ENCODE measurements around the gene VCPKMT. TPM values are rescaled to one million over a fixed set of nuclear protein-coding genes. Genes with fewer than 3 reads are reported as not detected.

Gene VCPKMT
- total RNA-seq, 1 donor from 2014 or later = 10.4 TPM

DNA sequence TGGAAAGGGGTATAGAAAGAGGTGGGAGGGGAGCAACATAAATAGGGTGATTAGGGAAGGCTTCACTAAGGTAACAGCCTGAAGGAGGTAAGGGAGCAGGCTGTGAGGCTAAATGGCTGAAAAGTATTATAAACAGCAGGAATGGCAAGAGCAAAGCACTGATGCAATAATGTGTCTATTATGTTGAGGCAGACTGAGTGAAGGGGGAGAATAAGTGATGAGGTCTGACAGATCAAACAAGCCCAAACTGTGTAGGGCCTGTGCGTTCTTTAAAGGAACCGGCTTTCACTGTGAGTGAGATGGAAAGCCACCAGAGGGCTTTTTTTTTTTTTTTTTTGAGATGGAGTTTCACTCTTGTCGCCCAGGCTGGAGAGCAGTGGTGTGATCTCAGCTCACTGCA is 6.7 kb upstream of the VCPKMT start:
- H3K4me1 Mint-ChIP-seq (ENCODE audit: low read depth) = no peaks in the 10 kb centered on the region
- no peak for DNase-seq (ENCODE audit: low spot score)
- H3K27ac Mint-ChIP-seq (ENCODE audit: unreplicated experiment) = no peak overlapping the region
- H3K27me3 Mint-ChIP-seq (ENCODE audit: low read depth) = no peaks in the 10 kb centered on the region
- H3K36me3 Mint-ChIP-seq (ENCODE audit: low read depth) = peaks cover 26% of the 10 kb centered on the region
- no peaks in the 10 kb centered on the region for H3K9me3 Mint-ChIP-seq (ENCODE audit: low read depth)
- TF ChIP-seq, protein P1, sequence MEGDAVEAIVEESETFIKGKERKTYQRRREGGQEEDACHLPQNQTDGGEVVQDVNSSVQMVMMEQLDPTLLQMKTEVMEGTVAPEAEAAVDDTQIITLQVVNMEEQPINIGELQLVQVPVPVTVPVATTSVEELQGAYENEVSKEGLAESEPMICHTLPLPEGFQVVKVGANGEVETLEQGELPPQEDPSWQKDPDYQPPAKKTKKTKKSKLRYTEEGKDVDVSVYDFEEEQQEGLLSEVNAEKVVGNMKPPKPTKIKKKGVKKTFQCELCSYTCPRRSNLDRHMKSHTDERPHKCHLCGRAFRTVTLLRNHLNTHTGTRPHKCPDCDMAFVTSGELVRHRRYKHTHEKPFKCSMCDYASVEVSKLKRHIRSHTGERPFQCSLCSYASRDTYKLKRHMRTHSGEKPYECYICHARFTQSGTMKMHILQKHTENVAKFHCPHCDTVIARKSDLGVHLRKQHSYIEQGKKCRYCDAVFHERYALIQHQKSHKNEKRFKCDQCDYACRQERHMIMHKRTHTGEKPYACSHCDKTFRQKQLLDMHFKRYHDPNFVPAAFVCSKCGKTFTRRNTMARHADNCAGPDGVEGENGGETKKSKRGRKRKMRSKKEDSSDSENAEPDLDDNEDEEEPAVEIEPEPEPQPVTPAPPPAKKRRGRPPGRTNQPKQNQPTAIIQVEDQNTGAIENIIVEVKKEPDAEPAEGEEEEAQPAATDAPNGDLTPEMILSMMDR (IDR thresholded peaks at IDR 0.05) = no peak
- no peak overlapping the region for H3K4me3 Mint-ChIP-seq (ENCODE audit: unreplicated experiment)

DNA sequence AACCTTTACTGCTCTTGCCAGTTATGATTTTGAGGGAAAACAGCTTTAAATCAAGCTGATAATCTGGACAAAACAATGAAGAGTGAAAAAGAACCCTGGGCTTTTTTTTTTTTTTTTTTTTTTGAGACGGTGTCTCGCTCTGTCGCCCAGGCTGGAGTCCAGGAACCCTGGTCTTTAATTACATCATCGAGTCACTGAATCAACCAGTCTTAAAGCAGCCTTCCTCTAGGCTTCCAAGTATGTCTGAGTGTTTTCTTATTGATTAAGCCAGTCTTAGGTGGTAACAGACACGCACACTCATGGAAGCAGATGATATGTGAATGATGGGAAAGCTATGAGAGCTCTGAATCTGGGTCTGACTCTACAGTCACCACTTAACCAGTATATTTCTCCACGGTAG is 5.9 kb upstream of the VCPKMT start:
- no peaks in the 10 kb centered on the region for H3K4me1 Mint-ChIP-seq (ENCODE audit: low read depth)
- TF ChIP-seq, protein P1 (IDR thresholded peaks at IDR 0.05) = no peak
- H3K4me3 Mint-ChIP-seq (ENCODE audit: unreplicated experiment) = no peak overlapping the region
- DNase-seq (ENCODE audit: low spot score) = no peak
- H3K27me3 Mint-ChIP-seq (ENCODE audit: low read depth) = no peaks in the 10 kb centered on the region
- no peaks in the 10 kb centered on the region for H3K9me3 Mint-ChIP-seq (ENCODE audit: low read depth)
- H3K36me3 Mint-ChIP-seq (ENCODE audit: low read depth) = peaks cover 26% of the 10 kb centered on the region
- no peak overlapping the region for H3K27ac Mint-ChIP-seq (ENCODE audit: unreplicated experiment)

DNA sequence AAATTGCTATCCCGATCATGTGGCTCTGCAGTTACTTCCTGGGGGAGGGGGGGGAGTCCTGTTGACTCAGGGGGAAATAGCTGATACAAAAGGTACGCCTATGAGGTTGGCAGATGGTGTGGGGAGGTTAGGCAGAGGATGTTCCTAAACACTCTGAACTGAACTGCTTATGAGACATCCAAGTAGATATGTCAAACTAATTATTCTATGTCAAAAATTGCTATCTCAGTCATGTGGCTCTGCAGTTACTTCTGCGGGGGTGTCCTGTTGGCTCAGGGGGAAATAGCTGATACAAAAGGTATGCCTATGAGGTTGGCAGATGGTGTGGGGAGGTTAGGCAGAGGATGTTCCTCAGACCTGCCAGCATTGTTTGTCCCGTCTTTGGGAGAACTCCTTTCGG is 5.1 kb upstream of the VCPKMT start:
- H3K27me3 Mint-ChIP-seq (ENCODE audit: low read depth) = no peaks in the 10 kb centered on the region
- peaks cover 6% of the 10 kb centered on the region for H3K4me1 Mint-ChIP-seq (ENCODE audit: low read depth)

DNA sequence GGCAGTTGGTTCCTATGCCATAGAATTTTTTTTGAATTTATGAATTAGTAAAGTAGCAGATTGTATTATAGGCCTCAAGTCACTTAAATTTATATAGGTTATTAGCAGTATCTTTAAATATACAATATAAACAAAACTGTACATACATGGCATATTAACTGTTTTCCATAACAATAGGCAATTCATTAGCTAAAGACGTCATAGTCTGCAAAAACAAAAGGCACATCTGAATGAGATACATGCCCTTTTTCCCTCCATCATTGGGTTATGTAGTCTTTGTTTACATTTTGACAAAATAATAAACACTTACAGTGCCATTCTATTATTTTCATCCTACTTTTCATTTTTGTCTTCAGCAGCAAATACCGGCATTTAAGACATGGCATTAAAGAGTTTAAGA is 1.1 kb upstream of the VCPKMT start:
- TF ChIP-seq, protein P1 (IDR thresholded peaks at IDR 0.05) = no peak
- no peak overlapping the region for H3K4me3 Mint-ChIP-seq (ENCODE audit: unreplicated experiment)

More for the DNA sequence above, 5.1 kb upstream of the VCPKMT start:
- TF ChIP-seq, protein P1 (IDR thresholded peaks at IDR 0.05) = no peak
- H3K4me3 Mint-ChIP-seq (ENCODE audit: unreplicated experiment) = no peak overlapping the region
- DNase-seq (ENCODE audit: low spot score) = no peak
- H3K9me3 Mint-ChIP-seq (ENCODE audit: low read depth) = no peaks in the 10 kb centered on the region
- H3K27ac Mint-ChIP-seq (ENCODE audit: unreplicated experiment) = peak overlapping the region; percentile 50
- H3K36me3 Mint-ChIP-seq (ENCODE audit: low read depth) = peaks cover 25% of the 10 kb centered on the region

DNA sequence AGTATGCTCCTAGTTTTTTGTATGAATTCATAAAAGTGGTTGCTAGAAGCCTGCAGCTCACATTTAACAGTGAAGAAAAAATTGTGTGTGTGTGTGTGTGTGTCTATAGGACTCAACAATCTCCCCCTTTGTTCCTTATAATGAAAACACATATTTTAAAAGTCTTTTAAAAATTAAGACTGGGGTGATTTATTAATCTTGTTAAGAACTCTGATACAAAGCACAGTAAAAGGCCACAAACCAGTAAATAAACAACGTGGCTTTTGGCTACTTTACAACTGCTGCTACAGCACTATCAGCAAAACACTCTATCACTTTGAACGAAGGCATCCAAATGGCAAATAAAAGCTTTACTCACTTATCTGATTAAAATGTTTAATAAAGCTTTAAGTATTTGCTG is 594 bp upstream of the VCPKMT start:
- H3K9me3 Mint-ChIP-seq (ENCODE audit: low read depth) = no peaks in the 10 kb centered on the region
- H3K36me3 Mint-ChIP-seq (ENCODE audit: low read depth) = peaks cover 15% of the 10 kb centered on the region
- peak overlapping the region; percentile 92 for H3K4me3 Mint-ChIP-seq (ENCODE audit: unreplicated experiment)
- TF ChIP-seq, protein P1 (IDR thresholded peaks at IDR 0.05) = no peak
- H3K27me3 Mint-ChIP-seq (ENCODE audit: low read depth) = no peaks in the 10 kb centered on the region
- H3K27ac Mint-ChIP-seq (ENCODE audit: unreplicated experiment) = peak overlapping the region; percentile 97
- H3K4me1 Mint-ChIP-seq (ENCODE audit: low read depth) = peaks cover 26% of the 10 kb centered on the region
- DNase-seq (ENCODE audit: low spot score) = no peak

More for the DNA sequence above, 1.1 kb upstream of the VCPKMT start:
- Mint-ChIP-seq H3K36me3 (ENCODE audit: low read depth) (peaks cover 15% of the 10 kb centered on the region), H3K4me1 (ENCODE audit: low read depth) (peaks cover 26% of the 10 kb centered on the region), H3K27ac (ENCODE audit: unreplicated experiment) (peak overlapping the region; percentile 22), H3K9me3 (ENCODE audit: low read depth) (no peaks in the 10 kb centered on the region), H3K27me3 (ENCODE audit: low read depth) (no peaks in the 10 kb centered on the region)
- no peak for DNase-seq (ENCODE audit: low spot score)

Measured in chondrocyte (in vitro differentiated cells).